ENCODE measurements around the gene EIF2A.

GRCh38 chr3:150531775-150532174, 14.8 kb upstream of the EIF2A start:
- TF ChIP-seq CTCF (conservative IDR thresholded peaks at IDR 0.05) (no peak), EZH2 (IDR thresholded peaks at IDR 0.05; ENCODE audit: low read depth) (no peak)
